AG09309 (cell line): ENCODE data around the gene ERBB4.

Source experiments
- DNase-seq: peaks from one replicate; pipeline ENCODE4 v3.0.0-alpha.2; 2010; ENCODE audit warnings: low read depth
- H3K4me3 ChIP-seq: 2 replicates; pipeline ENCODE4 v1.5.1; 2011; ENCODE audit warnings: mild to moderate bottlenecking, low read depth, low read length, moderate library complexity; ENCODE audit not compliant: control insufficient read depth
- CTCF ChIP-seq: IDR thresholded peaks from 2 replicates; pipeline ENCODE4 v1.5.1; 2011; ENCODE audit warnings: mild to moderate bottlenecking, low read depth, low read length, inconsistent platforms; ENCODE audit not compliant: insufficient read depth, control insufficient read depth; ENCODE audit errors: missing control alignments

Gene ERBB4

GRCh38 chr2:212005085-212005671 is 533.4 kb downstream of the ERBB4 start:
- no peak for DNase-seq
- peak; percentile 70 for TF ChIP-seq CTCF
- H3K4me3 ChIP-seq: no peak overlapping the region

- TF ChIP-seq CTCF: no peak
- DNase-seq: no peak
- no peak overlapping the region for H3K4me3 ChIP-seq
These were observed 537.3 kb downstream of the ERBB4 start for GRCh38 chr2:212001325-212001724.

GRCh38 chr2:211996857-211997256 is 541.7 kb downstream of the ERBB4 start:
- H3K4me3 ChIP-seq: no peak overlapping the region

DNA sequence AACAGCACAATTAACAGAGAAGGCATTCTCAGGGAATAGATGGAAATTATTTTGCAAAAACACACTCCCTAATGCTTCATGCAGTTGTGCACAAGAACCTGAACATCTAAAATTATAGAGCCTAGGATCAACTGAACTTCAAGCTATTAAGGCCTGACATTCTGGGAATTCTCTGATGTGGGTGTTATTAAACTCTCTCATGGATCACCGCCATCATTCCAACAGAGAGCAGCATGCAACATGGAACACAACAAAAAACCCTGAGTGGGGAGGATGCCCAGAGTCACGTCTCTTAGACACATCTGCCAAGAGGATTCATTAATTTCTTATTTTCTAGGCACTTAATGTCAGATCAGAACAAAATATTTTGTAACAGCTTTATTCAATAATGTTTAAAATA is 543.8 kb downstream of the ERBB4 start:
- no peak for DNase-seq
- TF ChIP-seq CTCF: no peak
- H3K4me3 ChIP-seq: no peak overlapping the region

More at GRCh38 chr2:211996857-211997256, 541.7 kb downstream of the ERBB4 start:
- TF ChIP-seq CTCF: no peak
- DNase-seq: no peak

GRCh38 chr2:211990335-211990734 is 548.3 kb downstream of the ERBB4 start:
- DNase-seq: no peak
- no peak overlapping the region for H3K4me3 ChIP-seq
- no peak for TF ChIP-seq CTCF

- TF ChIP-seq CTCF: no peak
These were observed 552.3 kb downstream of the ERBB4 start for GRCh38 chr2:211986313-211986712.

DNA sequence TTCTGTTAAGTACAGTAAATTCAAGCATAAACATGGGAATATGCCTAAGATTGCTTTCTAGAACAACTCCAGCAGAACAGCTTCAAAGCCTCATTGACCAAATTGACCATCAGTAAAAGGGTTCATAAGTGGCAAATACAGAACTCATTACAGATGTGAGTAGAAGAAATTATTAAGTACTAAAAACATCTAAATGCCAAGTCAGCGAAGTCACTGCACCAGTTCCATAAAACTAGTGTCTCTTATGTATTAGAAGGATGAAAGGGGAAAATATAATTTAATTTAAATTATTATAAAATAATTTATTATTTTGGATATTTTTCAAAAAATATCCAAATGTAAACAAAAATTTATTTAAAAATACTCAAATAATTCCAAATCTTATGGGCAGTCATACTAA is 553.2 kb downstream of the ERBB4 start:
- no peak for TF ChIP-seq CTCF

More at GRCh38 chr2:211986313-211986712, 552.3 kb downstream of the ERBB4 start:
- H3K4me3 ChIP-seq: no peak overlapping the region
- no peak for DNase-seq

More for the DNA sequence above, 553.2 kb downstream of the ERBB4 start:
- DNase-seq: no peak
- no peak overlapping the region for H3K4me3 ChIP-seq
